ENCODE measurements around the gene KCTD5.

The KCTD5 gene

DNA sequence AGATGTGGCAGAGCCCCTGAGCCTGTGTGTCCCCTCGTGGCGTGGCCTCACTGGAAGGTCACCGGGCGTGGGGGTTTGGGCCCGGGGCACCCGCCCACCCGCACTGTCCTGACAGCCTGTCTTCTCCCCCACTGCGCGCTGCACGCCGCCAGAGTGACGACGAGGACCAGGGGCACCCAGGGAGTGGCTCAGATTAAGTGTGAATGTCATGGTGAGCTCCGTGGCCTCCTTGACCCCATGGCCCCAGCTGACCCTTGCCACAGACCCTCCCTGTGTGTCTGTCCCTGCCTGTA, 22.6 kb downstream of the KCTD5 start:
- Histone ChIP-seq H3K4me2 (no peak overlapping the region), H3K9ac (no peak overlapping the region), H3K4me1 (ENCODE audit: low read depth, poor library complexity, severe bottlenecking) (no peaks in the 10 kb centered on the region), H3K27me3 (ENCODE audit: insufficient read depth, low read depth) (no peaks in the 10 kb centered on the region), H3K27ac (no peak overlapping the region), H3K36me3 (ENCODE audit: insufficient read depth) (no peaks in the 10 kb centered on the region), H3K79me2 (ENCODE audit: insufficient read depth, low read depth) (no peaks in the 10 kb centered on the region), H4K20me1 (ENCODE audit: insufficient read depth) (no peaks in the 10 kb centered on the region), H2AFZ (ENCODE audit: low read depth) (no peak overlapping the region), H3K4me3 (IDR thresholded peaks at IDR 0.05; ENCODE audit: insufficient read depth, low read depth, low read length) (no peak overlapping the region)
- TF ChIP-seq, protein P1, sequence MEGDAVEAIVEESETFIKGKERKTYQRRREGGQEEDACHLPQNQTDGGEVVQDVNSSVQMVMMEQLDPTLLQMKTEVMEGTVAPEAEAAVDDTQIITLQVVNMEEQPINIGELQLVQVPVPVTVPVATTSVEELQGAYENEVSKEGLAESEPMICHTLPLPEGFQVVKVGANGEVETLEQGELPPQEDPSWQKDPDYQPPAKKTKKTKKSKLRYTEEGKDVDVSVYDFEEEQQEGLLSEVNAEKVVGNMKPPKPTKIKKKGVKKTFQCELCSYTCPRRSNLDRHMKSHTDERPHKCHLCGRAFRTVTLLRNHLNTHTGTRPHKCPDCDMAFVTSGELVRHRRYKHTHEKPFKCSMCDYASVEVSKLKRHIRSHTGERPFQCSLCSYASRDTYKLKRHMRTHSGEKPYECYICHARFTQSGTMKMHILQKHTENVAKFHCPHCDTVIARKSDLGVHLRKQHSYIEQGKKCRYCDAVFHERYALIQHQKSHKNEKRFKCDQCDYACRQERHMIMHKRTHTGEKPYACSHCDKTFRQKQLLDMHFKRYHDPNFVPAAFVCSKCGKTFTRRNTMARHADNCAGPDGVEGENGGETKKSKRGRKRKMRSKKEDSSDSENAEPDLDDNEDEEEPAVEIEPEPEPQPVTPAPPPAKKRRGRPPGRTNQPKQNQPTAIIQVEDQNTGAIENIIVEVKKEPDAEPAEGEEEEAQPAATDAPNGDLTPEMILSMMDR (conservative IDR thresholded peaks at IDR 0.05; ENCODE audit: low read depth, low read length), result no peak

DNA sequence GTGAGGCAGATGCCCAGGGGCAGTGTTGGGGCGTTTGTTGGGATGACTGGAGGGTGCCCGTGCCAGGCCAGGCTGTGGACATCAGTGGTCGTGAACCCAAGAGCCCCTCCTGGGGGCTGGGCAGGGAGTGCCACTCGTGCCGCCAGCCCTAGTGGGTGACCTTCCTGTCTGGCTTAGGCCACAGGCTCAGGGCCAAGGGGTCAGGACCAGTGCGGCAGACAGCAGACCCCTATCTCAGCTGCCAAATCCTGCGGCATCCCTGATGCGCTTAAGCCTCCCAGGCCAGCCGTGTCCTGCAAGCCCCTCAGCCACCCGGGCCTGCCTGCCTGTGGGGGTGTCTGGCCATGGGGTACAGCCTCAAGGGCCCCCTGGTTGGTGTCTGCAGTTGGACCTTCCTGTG, 23.0 kb downstream of the KCTD5 start:
- no peaks in the 10 kb centered on the region for H3K4me1 ChIP-seq (ENCODE audit: low read depth, poor library complexity, severe bottlenecking)
- no peak overlapping the region for H3K27ac ChIP-seq

DNA sequence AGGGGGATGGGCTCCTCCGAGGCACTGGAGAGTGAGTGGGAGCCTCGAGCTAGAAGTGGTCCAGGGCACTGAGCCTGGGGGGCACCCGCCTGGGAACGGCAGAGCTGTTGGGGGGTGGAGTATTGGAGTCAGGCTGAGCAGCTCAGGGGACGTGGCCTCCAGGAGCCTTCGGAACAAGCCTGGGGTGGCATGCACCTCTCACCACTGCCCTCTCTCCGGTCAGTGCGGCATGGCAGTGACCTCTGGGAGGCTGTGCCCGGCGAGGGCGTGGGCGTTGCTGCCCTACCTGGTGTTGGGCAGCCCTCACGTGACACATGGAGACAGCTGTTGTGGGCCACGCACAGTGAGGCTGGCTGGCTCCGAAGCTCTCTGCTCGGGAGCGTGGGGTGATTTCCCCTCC, 23.8 kb downstream of the KCTD5 start:
- no peak overlapping the region for H3K4me3 ChIP-seq (IDR thresholded peaks at IDR 0.05; ENCODE audit: insufficient read depth, low read depth, low read length)
- H3K9ac ChIP-seq, result no peak overlapping the region
- no peaks in the 10 kb centered on the region for H3K36me3 ChIP-seq (ENCODE audit: insufficient read depth)
- no peaks in the 10 kb centered on the region for H3K4me1 ChIP-seq (ENCODE audit: low read depth, poor library complexity, severe bottlenecking)
- H3K27me3 ChIP-seq (ENCODE audit: insufficient read depth, low read depth), result no peaks in the 10 kb centered on the region
- H3K79me2 ChIP-seq (ENCODE audit: insufficient read depth, low read depth), result no peaks in the 10 kb centered on the region
- TF ChIP-seq, protein P1 (conservative IDR thresholded peaks at IDR 0.05; ENCODE audit: low read depth, low read length), result no peak
- H4K20me1 ChIP-seq (ENCODE audit: insufficient read depth), result no peaks in the 10 kb centered on the region
- no peak overlapping the region for H3K27ac ChIP-seq
- H3K4me2 ChIP-seq, result no peak overlapping the region
- H2AFZ ChIP-seq (ENCODE audit: low read depth), result no peak overlapping the region

More for the DNA sequence above, 23.0 kb downstream of the KCTD5 start:
- H2AFZ ChIP-seq (ENCODE audit: low read depth), result no peak overlapping the region
- TF ChIP-seq, protein P1 (conservative IDR thresholded peaks at IDR 0.05; ENCODE audit: low read depth, low read length), result no peak
- no peak overlapping the region for H3K4me3 ChIP-seq (IDR thresholded peaks at IDR 0.05; ENCODE audit: insufficient read depth, low read depth, low read length)
- H3K4me2 ChIP-seq, result no peak overlapping the region
- H4K20me1 ChIP-seq (ENCODE audit: insufficient read depth), result no peaks in the 10 kb centered on the region
- no peak overlapping the region for H3K9ac ChIP-seq
- H3K36me3 ChIP-seq (ENCODE audit: insufficient read depth), result no peaks in the 10 kb centered on the region
- no peaks in the 10 kb centered on the region for H3K79me2 ChIP-seq (ENCODE audit: insufficient read depth, low read depth)
- no peaks in the 10 kb centered on the region for H3K27me3 ChIP-seq (ENCODE audit: insufficient read depth, low read depth)

DNA sequence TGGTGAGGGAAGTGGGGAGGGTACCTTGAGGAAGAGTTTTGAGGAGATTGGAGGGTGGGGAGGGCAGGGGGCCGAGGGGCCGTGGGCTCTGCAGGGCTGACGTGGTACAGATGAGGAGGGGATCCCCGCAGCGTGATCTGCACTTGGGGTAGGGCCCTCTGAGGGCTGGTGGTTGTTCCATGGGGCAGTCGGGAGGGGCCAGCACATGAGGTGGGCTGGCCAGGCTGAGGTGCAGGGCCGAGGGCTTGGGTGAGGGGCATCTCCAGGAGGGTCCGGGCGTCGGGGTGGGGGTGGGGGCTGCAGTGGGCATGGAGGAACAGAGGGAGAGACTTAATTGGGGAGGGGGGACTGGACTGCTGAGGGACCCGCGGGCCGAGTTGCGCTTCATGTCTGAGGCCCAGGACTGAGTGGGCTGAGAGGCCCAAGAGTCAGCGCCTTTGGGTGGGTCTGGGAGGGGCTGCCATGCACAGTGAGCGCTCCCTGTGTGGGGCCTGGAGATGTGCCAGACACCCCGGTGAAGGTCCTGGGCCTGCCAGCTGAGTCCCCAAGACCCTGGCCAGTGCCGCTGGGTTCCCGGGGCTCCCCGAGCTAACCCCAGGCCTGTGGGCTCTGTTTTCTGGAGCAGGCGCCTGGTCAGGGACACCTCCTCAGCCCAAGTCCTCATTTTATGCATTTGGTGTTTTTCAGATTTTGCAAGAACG, 24.4 kb downstream of the KCTD5 start:
- no peaks in the 10 kb centered on the region for H3K36me3 ChIP-seq (ENCODE audit: insufficient read depth)
- H3K79me2 ChIP-seq (ENCODE audit: insufficient read depth, low read depth), result no peaks in the 10 kb centered on the region
- no peak overlapping the region for H2AFZ ChIP-seq (ENCODE audit: low read depth)
- no peaks in the 10 kb centered on the region; the same call in 1 of the 2 replicates for H3K27me3 ChIP-seq (ENCODE audit: insufficient read depth, low read depth)
- no peak overlapping the region for H3K27ac ChIP-seq
- no peak overlapping the region for H3K4me3 ChIP-seq (IDR thresholded peaks at IDR 0.05; ENCODE audit: insufficient read depth, low read depth, low read length)
- TF ChIP-seq, protein P1 (conservative IDR thresholded peaks at IDR 0.05; ENCODE audit: low read depth, low read length), result no peak
- no peaks in the 10 kb centered on the region for H4K20me1 ChIP-seq (ENCODE audit: insufficient read depth)
- no peak overlapping the region for H3K9ac ChIP-seq
- H3K4me2 ChIP-seq, result no peak overlapping the region
- no peaks in the 10 kb centered on the region for H3K4me1 ChIP-seq (ENCODE audit: low read depth, poor library complexity, severe bottlenecking)
